ENCODE results near the gene MACROD1.

The MACROD1 gene

GRCh38 chr11:64107303-64107702 is 58.6 kb downstream of the MACROD1 start:
- no peak for DNase-seq

GRCh38 chr11:64104632-64105031 is 61.3 kb downstream of the MACROD1 start:
- DNase-seq: no peak

GRCh38 chr11:64103277-64103985 is 62.5 kb downstream of the MACROD1 start:
- no peak for DNase-seq

- DNase-seq: no peak
Measured at GRCh38 chr11:64102005-64102738, 63.7 kb downstream of the MACROD1 start.

- DNase-seq: no peak
Measured at GRCh38 chr11:64101461-64101860, 64.5 kb downstream of the MACROD1 start.

- no peak for DNase-seq
Measured at GRCh38 chr11:64100782-64101353, 65.0 kb downstream of the MACROD1 start.

- no peak for DNase-seq
Measured at GRCh38 chr11:64100360-64100759, 65.6 kb downstream of the MACROD1 start.

GRCh38 chr11:64099436-64099835 is 66.5 kb downstream of the MACROD1 start:
- DNase-seq: no peak

- DNase-seq: no peak
Measured at GRCh38 chr11:64098318-64098831, 67.5 kb downstream of the MACROD1 start.

GRCh38 chr11:64097468-64098317 is 68.2 kb downstream of the MACROD1 start:
- no peak for DNase-seq

- no peak for DNase-seq
Measured at GRCh38 chr11:64096835-64097234, 69.1 kb downstream of the MACROD1 start.

- peak; percentile 82 for DNase-seq
Measured at GRCh38 chr11:64095949-64096348, 70.0 kb downstream of the MACROD1 start.

- no peak for DNase-seq
Measured at GRCh38 chr11:64095273-64095817, 70.6 kb downstream of the MACROD1 start.

GRCh38 chr11:64094463-64095260 is 71.3 kb downstream of the MACROD1 start:
- DNase-seq: no peak

GRCh38 chr11:64093233-64094039 is 72.5 kb downstream of the MACROD1 start:
- DNase-seq: no peak

GRCh38 chr11:64092761-64093136 is 73.2 kb downstream of the MACROD1 start:
- no peak for DNase-seq

- no peak for DNase-seq
Measured at GRCh38 chr11:64092111-64092760, 73.7 kb downstream of the MACROD1 start.

GRCh38 chr11:64090806-64091516 is 75.0 kb downstream of the MACROD1 start:
- no peak for DNase-seq

- DNase-seq: no peak
Measured at GRCh38 chr11:64089915-64090805, 75.8 kb downstream of the MACROD1 start.

Data from NCI-H1417 treated with DMSO at 0.1 percent for 48 hours (cell line).